AG20443 (cell line): ENCODE data around the gene ELOVL2.
"Not testable (repeated sequence)": the region's sequence is repeated elsewhere in the genome, so short reads cannot be mapped to it uniquely, and the experiment has no call there.

ENCODE experiments used
- DNase-seq: peaks from one replicate; pipeline ENCODE4 v3.0.0; 2012; ENCODE audit warnings: low spot score, mixed read lengths

Gene ELOVL2

GRCh38 chr6:11021003-11021402 is 23.1 kb downstream of the ELOVL2 start:
- DNase-seq: no peak

GRCh38 chr6:11018225-11018624 is 25.9 kb downstream of the ELOVL2 start:
- no peak for DNase-seq

GRCh38 chr6:11017090-11017489 is 27.0 kb downstream of the ELOVL2 start:
- no peak for DNase-seq

- no peak for DNase-seq
These were observed 27.7 kb downstream of the ELOVL2 start for GRCh38 chr6:11016452-11016851.

GRCh38 chr6:11015102-11015501 is 29.0 kb downstream of the ELOVL2 start:
- DNase-seq: no peak

- no peak for DNase-seq
These were observed 30.4 kb downstream of the ELOVL2 start for GRCh38 chr6:11013721-11014070.

GRCh38 chr6:11012976-11013720 is 31.0 kb downstream of the ELOVL2 start:
- no peak for DNase-seq

- no peak for DNase-seq
These were observed 31.8 kb downstream of the ELOVL2 start for GRCh38 chr6:11012295-11012754.

- DNase-seq: peak; percentile 17
These were observed 32.3 kb downstream of the ELOVL2 start for GRCh38 chr6:11011787-11012234.

GRCh38 chr6:11009353-11009752 is 34.8 kb downstream of the ELOVL2 start:
- peak; percentile 56 for DNase-seq

- DNase-seq: peak; percentile 49
These were observed 35.3 kb downstream of the ELOVL2 start for GRCh38 chr6:11008821-11009220.

GRCh38 chr6:11007715-11008608 is 36.1 kb downstream of the ELOVL2 start:
- DNase-seq: no peak

GRCh38 chr6:11006061-11006460 is 38.0 kb downstream of the ELOVL2 start:
- DNase-seq: peak; percentile 21

- not testable (repeated sequence) for DNase-seq
These were observed 40.8 kb downstream of the ELOVL2 start for GRCh38 chr6:11003297-11003696.

GRCh38 chr6:11002176-11002575 is 41.9 kb downstream of the ELOVL2 start:
- no peak for DNase-seq

GRCh38 chr6:10999994-11000393 is 44.1 kb downstream of the ELOVL2 start:
- DNase-seq: peak; percentile 43

- DNase-seq: no peak
These were observed 48.9 kb downstream of the ELOVL2 start for GRCh38 chr6:10995114-10995707.

GRCh38 chr6:10993896-10994295 is 50.2 kb downstream of the ELOVL2 start:
- no peak for DNase-seq

- DNase-seq: no peak
These were observed 53.0 kb downstream of the ELOVL2 start for GRCh38 chr6:10991115-10991514.

GRCh38 chr6:10989587-10989986 is 54.5 kb downstream of the ELOVL2 start:
- no peak for DNase-seq

GRCh38 chr6:10984959-10985358 is 59.1 kb downstream of the ELOVL2 start:
- not testable (repeated sequence) for DNase-seq

- no peak for DNase-seq
These were observed 62.7 kb downstream of the ELOVL2 start for GRCh38 chr6:10981409-10981808.

- no peak for DNase-seq
These were observed 64.5 kb downstream of the ELOVL2 start for GRCh38 chr6:10979603-10980002.
